Endothelial cell of umbilical vein (primary cell): ENCODE measurements around the gene FOXRED1.

Experiments
- CTCF ChIP-seq, 2 donors: IDR thresholded peaks; 1 replicate in 1 of 2; 2 replicates in 1 of 2; pipeline ENCODE4 v1.5.1; 2011; ENCODE audit warnings: low read length in 2 of 2, mild to moderate bottlenecking in 2 of 2, moderate library complexity in 2 of 2, control low read depth in 1 of 2, inconsistent platforms in 1 of 2, low read depth in 1 of 2; ENCODE audit not compliant: insufficient read depth in 1 of 2; ENCODE audit errors: extremely low read depth in 1 of 2
- EZH2 ChIP-seq: IDR thresholded peaks from 2 replicates; pipeline ENCODE4 v1.6.1; 2012; ENCODE audit warnings: borderline replicate concordance, low read depth, mild to moderate bottlenecking, moderate library complexity, low read length, inconsistent platforms; ENCODE audit not compliant: severe bottlenecking
- FOS ChIP-seq: IDR thresholded peaks from 2 replicates; pipeline ENCODE4 v1.6.1; 2011; ENCODE audit warnings: mild to moderate bottlenecking, low read length, moderate library complexity, borderline replicate concordance; ENCODE audit not compliant: insufficient read depth
- GATA2 ChIP-seq: IDR thresholded peaks from 2 replicates; pipeline ENCODE4 v1.7.0; 2011; ENCODE audit warnings: low read depth, mild to moderate bottlenecking, moderate library complexity, mixed read lengths, low read length; ENCODE audit not compliant: insufficient read length, insufficient read depth
- MAX ChIP-seq: IDR thresholded peaks from 2 replicates; pipeline ENCODE4 v1.6.1; 2011; ENCODE audit not compliant: insufficient read depth, insufficient read length
- MYC ChIP-seq: IDR thresholded peaks from one replicate; pipeline ENCODE4 v1.6.1; 2011; ENCODE audit warnings: mild to moderate bottlenecking, low read depth, low read length
- POLR2A ChIP-seq: IDR thresholded peaks from 2 replicates; pipeline ENCODE4 v1.6.1; 2012; ENCODE audit warnings: low read depth, mild to moderate bottlenecking, control low read depth, low read length
- POLR2AphosphoS5 ChIP-seq: IDR thresholded peaks from 2 replicates; pipeline ENCODE4 v1.6.1; 2012; ENCODE audit warnings: low read depth, mild to moderate bottlenecking, control low read depth, low read length, moderate library complexity; ENCODE audit not compliant: insufficient read depth

DNA sequence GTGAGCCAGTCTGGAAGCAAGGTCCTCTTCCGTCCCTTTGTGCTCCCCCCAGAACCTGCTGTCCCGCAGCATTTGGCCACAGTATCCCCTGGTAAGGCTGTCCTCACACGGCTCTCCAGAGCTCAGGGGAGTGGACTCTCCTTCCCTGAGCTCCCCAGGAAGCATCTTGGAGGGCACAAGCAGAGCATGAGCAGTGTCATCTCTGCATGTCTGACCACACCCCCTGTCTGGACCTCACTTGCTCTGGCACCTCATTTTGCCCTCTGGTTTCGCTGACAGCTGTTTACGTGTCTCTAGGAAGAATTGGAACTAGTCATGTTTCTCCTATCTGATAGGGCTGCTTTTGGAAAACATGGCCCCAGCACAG is 50.4 kb downstream of the FOXRED1 start:
- TF ChIP-seq CTCF (IDR thresholded peaks at IDR 0.05; ENCODE audit: extremely low read depth in 1 of 2, insufficient read depth in 1 of 2, low read depth in 1 of 2, low read length in 2 of 2) (no peak), POLR2A (no peak), EZH2 (no peak), POLR2AphosphoS5 (no peak), GATA2 (no peak), MYC (no peak), MAX (no peak), FOS (no peak)
